Vagina (tissue), 2 donors: ENCODE data around the gene UNK.

ENCODE experiments used
- POLR2A ChIP-seq, 2 donors: fragments of 450-650 bp; IDR thresholded peaks; one replicate each; pipeline ENCODE4 v1.6.1; 2017; ENCODE audit warnings: antibody characterized with exemption in 2 of 2, mild to moderate bottlenecking in 2 of 2, moderate library complexity in 2 of 2
- POLR2AphosphoS5 ChIP-seq, 2 donors: sonication (generic); formaldehyde crosslinking; IDR thresholded peaks; one replicate each; pipeline ENCODE4 v1.9.0; 2017; ENCODE audit warnings: antibody characterized with exemption in 2 of 2, mild to moderate bottlenecking in 2 of 2, low read depth in 1 of 2; ENCODE audit not compliant: insufficient read depth in 1 of 2
- TF ChIP-seq, protein P1 (sequence below), 3 experiments: fragments of 450-650 bp in 2 of 3; fragments of 200-600 bp in 1 of 3; sonication (generic) in 1 of 3; IDR thresholded peaks; one replicate each; pipeline ENCODE4 v1.5.1; 2017 to 2019; ENCODE audit warnings: antibody characterized with exemption in 3 of 3, mild to moderate bottlenecking in 2 of 3, moderate library complexity in 2 of 3

DNA sequence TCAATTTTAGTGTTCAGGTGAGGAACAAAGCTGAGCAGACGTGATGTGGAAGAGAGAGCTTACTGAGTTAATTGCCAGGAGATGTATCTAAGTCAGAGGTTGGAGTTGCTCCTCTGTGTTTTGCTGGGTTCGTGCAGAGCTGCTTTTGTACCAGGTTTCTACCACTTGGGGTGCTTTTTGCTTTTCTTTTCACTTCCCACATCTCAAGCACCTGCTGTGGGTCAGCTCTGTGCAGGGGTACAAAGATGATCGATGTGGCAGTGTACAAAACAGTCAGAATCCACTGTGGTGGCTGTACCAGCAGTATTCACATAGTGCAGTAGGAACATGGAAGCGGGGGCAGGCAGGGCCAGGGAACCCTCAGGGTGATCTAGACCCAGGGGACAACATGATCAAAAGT lies 14.8 kb downstream of the UNK start:
- TF ChIP-seq, protein P1, sequence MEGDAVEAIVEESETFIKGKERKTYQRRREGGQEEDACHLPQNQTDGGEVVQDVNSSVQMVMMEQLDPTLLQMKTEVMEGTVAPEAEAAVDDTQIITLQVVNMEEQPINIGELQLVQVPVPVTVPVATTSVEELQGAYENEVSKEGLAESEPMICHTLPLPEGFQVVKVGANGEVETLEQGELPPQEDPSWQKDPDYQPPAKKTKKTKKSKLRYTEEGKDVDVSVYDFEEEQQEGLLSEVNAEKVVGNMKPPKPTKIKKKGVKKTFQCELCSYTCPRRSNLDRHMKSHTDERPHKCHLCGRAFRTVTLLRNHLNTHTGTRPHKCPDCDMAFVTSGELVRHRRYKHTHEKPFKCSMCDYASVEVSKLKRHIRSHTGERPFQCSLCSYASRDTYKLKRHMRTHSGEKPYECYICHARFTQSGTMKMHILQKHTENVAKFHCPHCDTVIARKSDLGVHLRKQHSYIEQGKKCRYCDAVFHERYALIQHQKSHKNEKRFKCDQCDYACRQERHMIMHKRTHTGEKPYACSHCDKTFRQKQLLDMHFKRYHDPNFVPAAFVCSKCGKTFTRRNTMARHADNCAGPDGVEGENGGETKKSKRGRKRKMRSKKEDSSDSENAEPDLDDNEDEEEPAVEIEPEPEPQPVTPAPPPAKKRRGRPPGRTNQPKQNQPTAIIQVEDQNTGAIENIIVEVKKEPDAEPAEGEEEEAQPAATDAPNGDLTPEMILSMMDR (IDR thresholded peaks at IDR 0.05): no peak
- TF ChIP-seq POLR2AphosphoS5 (IDR thresholded peaks at IDR 0.05; ENCODE audit: insufficient read depth in 1 of 2, low read depth in 1 of 2) (no peak), POLR2A (IDR thresholded peaks at IDR 0.05) (no peak)
